ENCODE data around the gene RIMBP2.
"Not testable (repeated sequence)": the region's sequence is repeated elsewhere in the genome, so short reads cannot be mapped to it uniquely, and the experiment has no call there.

RIMBP2 gene

GRCh38 chr12:130715998-130716968, at the start of gene RIMBP2:
TSS of gene RIMBP2 (minus strand) at chr12:130716299. CDS start at chr12:130479013, 237,286 bp downstream.
- Mint-ChIP-seq H3K4me3 (peak within 1 kb of the TSS; percentile 50), H3K27ac (no peak within 1 kb of the TSS), H3K27me3 (peaks cover 23% of the 10 kb centered on the region), H3K9me3 (ENCODE audit: low read depth) (no peaks in the 10 kb centered on the region), H3K36me3 (no peaks in the 10 kb centered on the region), H3K4me1 (ENCODE audit: low read depth) (peaks cover 16% of the 10 kb centered on the region)

DNA sequence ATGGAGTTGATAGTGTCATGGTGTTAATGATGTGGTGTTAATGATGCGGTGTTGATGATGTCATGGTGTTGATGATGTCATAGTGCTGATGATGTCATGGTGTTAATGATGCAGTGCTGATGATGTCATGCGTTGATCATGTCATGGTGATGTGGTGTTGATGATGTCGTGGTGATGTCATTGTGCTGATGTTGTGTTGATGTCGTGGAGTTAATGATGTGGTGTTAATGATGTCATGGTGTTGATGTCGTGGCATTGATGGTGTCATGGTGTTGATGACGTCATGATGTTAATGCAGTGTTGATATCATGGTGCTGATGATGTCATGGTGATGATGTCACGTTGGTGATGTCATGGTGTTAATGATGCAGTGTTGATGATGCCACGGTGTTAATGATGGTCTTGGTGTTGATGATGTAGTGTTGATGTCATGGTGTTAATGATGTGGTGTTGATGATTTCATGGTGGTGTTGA, 49.1 kb upstream of the RIMBP2 start:
- Mint-ChIP-seq H3K4me1 (ENCODE audit: low read depth) (peaks cover 25% of the 10 kb centered on the region), H3K36me3 (no peaks in the 10 kb centered on the region), H3K27me3 (peaks cover 4% of the 10 kb centered on the region), H3K9me3 (ENCODE audit: low read depth) (no peaks in the 10 kb centered on the region), H3K27ac (no peak overlapping the region), H3K4me3 (no peak overlapping the region)

DNA sequence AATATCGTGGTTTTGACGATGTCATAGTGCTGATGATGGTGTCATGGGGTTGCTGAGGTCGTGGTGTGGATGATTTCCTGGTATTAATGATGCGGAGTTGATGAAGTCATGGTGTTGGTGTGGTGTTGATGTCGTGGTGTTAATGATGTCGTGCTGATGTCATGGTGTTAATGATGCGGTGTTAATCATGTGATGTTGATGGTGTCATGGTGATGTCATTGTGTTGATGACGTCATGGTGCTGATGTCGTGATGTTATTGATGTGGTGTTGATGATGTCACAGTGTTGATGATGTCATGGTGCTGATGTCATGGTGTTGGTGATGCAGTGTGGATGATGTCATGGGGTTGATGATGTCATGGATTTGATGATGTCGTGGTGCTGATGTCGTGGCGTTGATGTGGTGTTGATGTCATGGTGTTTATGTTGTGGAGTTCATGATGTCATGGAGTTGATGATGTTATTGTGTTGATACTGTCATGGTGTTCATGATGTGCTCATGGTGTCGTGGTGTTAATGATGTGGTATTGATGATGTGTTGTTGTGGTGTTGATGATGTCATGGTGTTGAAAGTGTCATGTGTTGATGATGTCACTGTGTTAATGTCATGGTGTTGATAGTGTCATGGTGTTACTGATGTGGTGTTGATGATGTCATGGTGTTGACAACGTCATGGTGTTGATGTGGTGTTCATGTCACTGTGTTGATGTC, 48.5 kb upstream of the RIMBP2 start:
- H3K4me3 Mint-ChIP-seq, result no peak overlapping the region
- no peaks in the 10 kb centered on the region for H3K9me3 Mint-ChIP-seq (ENCODE audit: low read depth)
- H3K27me3 Mint-ChIP-seq, result peaks cover 4% of the 10 kb centered on the region
- H3K27ac Mint-ChIP-seq, result no peak overlapping the region
- H3K36me3 Mint-ChIP-seq, result no peaks in the 10 kb centered on the region
- peaks cover 27% of the 10 kb centered on the region for H3K4me1 Mint-ChIP-seq (ENCODE audit: low read depth)

DNA sequence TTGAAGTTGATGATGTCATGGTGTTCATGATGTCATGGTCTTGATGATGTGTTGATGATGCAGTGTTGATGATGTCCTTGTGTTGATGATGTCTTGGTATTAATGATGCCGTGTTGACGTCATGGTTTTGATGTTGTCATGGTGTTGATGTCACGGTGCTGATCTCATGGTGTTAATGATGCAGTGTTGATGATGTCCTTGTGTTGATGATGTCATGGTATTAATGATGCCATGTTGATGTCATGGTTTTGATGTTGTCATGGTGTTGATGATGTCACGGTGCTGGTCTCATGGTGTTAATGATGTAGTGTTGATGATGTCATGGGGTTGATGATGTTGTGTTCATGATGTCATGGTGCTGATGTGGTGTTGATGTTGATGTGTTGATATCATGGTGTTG, 48.0 kb upstream of the RIMBP2 start:
- H3K9me3 Mint-ChIP-seq (ENCODE audit: low read depth), result no peaks in the 10 kb centered on the region
- peaks cover 27% of the 10 kb centered on the region for H3K4me1 Mint-ChIP-seq (ENCODE audit: low read depth)
- no peak overlapping the region for H3K4me3 Mint-ChIP-seq
- H3K27me3 Mint-ChIP-seq, result peaks cover 4% of the 10 kb centered on the region
- H3K27ac Mint-ChIP-seq, result no peak overlapping the region
- no peaks in the 10 kb centered on the region for H3K36me3 Mint-ChIP-seq

- peaks cover 2% of the 10 kb centered on the region for H3K27me3 Mint-ChIP-seq
- no peaks in the 10 kb centered on the region for H3K36me3 Mint-ChIP-seq
- H3K4me1 Mint-ChIP-seq (ENCODE audit: low read depth), result peaks cover 27% of the 10 kb centered on the region
- no peak overlapping the region for H3K27ac Mint-ChIP-seq
- H3K4me3 Mint-ChIP-seq, result peak overlapping the region; percentile 70
- H3K9me3 Mint-ChIP-seq (ENCODE audit: low read depth), result no peaks in the 10 kb centered on the region
Observed at GRCh38 chr12:130762319-130762675, 46.2 kb upstream of the RIMBP2 start.

DNA sequence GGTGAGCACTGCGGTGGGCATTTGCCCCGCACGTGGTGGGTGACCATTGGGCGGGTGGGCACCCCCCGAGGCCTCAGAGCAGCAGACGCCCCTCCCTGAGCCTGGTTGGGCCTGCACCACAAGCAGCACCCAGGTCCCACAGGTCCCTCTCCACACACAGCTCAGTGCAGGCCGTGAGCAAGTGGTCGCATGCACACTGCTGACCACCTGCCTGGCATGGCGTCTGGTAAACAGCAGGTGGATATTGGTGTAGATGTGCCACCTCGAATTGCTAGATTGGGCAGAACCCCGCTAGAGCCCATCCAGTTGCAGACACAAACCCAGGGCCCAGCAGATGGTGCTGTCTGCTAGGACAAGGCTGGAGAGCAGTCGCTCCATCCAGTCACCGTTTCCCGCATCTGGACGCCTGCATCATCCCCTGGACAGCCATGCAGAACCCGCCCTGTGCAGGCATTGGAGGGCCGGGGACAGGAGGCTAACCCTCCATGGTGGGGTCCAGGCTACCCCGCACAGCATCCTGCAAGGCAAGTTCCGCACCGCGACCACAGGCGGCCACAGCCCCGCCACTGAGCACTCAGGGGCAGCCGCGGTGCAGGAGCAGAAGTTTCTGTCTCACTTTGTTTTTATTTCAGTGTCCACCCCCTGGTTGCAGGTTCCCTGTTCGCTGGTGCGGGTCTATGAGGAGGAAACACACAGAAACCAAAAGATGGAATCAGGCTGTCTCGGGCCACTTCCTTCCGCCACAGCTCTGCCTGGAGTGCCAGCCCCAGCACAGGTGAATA, 45.6 kb upstream of the RIMBP2 start:
- Mint-ChIP-seq H3K4me3 (peak overlapping the region; percentile 70), H3K4me1 (ENCODE audit: low read depth) (peaks cover 27% of the 10 kb centered on the region), H3K27ac (no peak overlapping the region), H3K36me3 (no peaks in the 10 kb centered on the region), H3K27me3 (peaks cover 2% of the 10 kb centered on the region), H3K9me3 (ENCODE audit: low read depth) (no peaks in the 10 kb centered on the region)

GRCh38 chr12:130754234-130754901, 38.3 kb upstream of the RIMBP2 start:
- Mint-ChIP-seq H3K9me3 (ENCODE audit: low read depth) (peaks cover 6% of the 10 kb centered on the region), H3K27me3 (no peaks in the 10 kb centered on the region), H3K4me3 (peak overlapping the region; percentile 48), H3K4me1 (ENCODE audit: low read depth) (peaks cover 11% of the 10 kb centered on the region), H3K27ac (peak overlapping the region; percentile 94), H3K36me3 (peaks cover 5% of the 10 kb centered on the region)

GRCh38 chr12:130752692-130753230, 36.7 kb upstream of the RIMBP2 start:
- H3K9me3 Mint-ChIP-seq (ENCODE audit: low read depth), result peaks cover 6% of the 10 kb centered on the region
- no peak overlapping the region for H3K27ac Mint-ChIP-seq
- no peak overlapping the region for H3K4me3 Mint-ChIP-seq

GRCh38 chr12:130752037-130752436, 35.9 kb upstream of the RIMBP2 start:
- H3K4me3 Mint-ChIP-seq; H3K27me3 Mint-ChIP-seq; H3K36me3 Mint-ChIP-seq; H3K9me3 Mint-ChIP-seq (ENCODE audit: low read depth); H3K27ac Mint-ChIP-seq: not testable (repeated sequence)
- peaks cover 18% of the 10 kb centered on the region for H3K4me1 Mint-ChIP-seq (ENCODE audit: low read depth)

More at GRCh38 chr12:130752692-130753230, 36.7 kb upstream of the RIMBP2 start:
- peaks cover 5% of the 10 kb centered on the region for H3K36me3 Mint-ChIP-seq
- H3K27me3 Mint-ChIP-seq, result peaks cover 2% of the 10 kb centered on the region
- H3K4me1 Mint-ChIP-seq (ENCODE audit: low read depth), result peaks cover 17% of the 10 kb centered on the region

DNA sequence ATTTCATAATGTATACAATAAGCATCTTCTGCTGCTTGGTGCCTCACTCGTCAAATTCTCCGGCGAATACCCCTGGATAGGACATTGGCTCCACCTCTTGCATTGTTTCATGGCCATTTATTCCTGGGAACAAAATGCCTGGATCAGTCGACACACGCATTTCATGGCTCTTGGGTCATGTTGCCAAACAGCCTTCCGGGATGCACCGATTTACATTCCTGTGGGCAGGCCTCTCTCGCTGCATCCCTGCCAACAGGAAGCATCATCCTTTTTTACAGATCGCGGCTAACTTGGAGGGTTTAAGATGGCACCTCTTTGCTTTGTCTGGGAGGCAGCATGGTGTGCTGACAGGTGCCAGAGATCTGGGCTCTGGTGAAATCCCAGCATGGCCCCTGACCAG, 32.7 kb upstream of the RIMBP2 start:
- H3K4me3 Mint-ChIP-seq, result no peak overlapping the region
- H3K27ac Mint-ChIP-seq, result no peak overlapping the region
- H3K4me1 Mint-ChIP-seq (ENCODE audit: low read depth), result peaks cover 7% of the 10 kb centered on the region
- peaks cover 6% of the 10 kb centered on the region for H3K27me3 Mint-ChIP-seq
- no peaks in the 10 kb centered on the region for H3K9me3 Mint-ChIP-seq (ENCODE audit: low read depth)
- no peaks in the 10 kb centered on the region for H3K36me3 Mint-ChIP-seq

GRCh38 chr12:130747867-130748740, 32.0 kb upstream of the RIMBP2 start:
- Mint-ChIP-seq H3K27me3 (peaks cover 6% of the 10 kb centered on the region), H3K9me3 (ENCODE audit: low read depth) (no peaks in the 10 kb centered on the region), H3K4me3 (no peak overlapping the region), H3K27ac (no peak overlapping the region), H3K36me3 (no peaks in the 10 kb centered on the region), H3K4me1 (ENCODE audit: low read depth) (peaks cover 7% of the 10 kb centered on the region)

- no peaks in the 10 kb centered on the region for H3K9me3 Mint-ChIP-seq (ENCODE audit: low read depth)
- H3K27me3 Mint-ChIP-seq, result peaks cover 6% of the 10 kb centered on the region
- no peaks in the 10 kb centered on the region for H3K36me3 Mint-ChIP-seq
- H3K4me3 Mint-ChIP-seq, result no peak overlapping the region
- peaks cover 7% of the 10 kb centered on the region for H3K4me1 Mint-ChIP-seq (ENCODE audit: low read depth)
- H3K27ac Mint-ChIP-seq, result no peak overlapping the region
Observed at GRCh38 chr12:130746546-130746945, 30.4 kb upstream of the RIMBP2 start.

GRCh38 chr12:130745921-130746320, 29.8 kb upstream of the RIMBP2 start:
- Mint-ChIP-seq H3K4me3 (no peak overlapping the region), H3K27me3 (peaks cover 9% of the 10 kb centered on the region), H3K36me3 (no peaks in the 10 kb centered on the region), H3K9me3 (ENCODE audit: low read depth) (no peaks in the 10 kb centered on the region), H3K4me1 (ENCODE audit: low read depth) (peaks cover 7% of the 10 kb centered on the region), H3K27ac (no peak overlapping the region)

Data from activated naive CD8-positive, alpha-beta T cell (primary cell).